Eye (tissue), 1 donor: ENCODE data around the gene BCAP31.

Source experiments
- DNase-seq: peaks from one replicate; pipeline ENCODE4 v3.0.0-alpha.2; 2015

The BCAP31 gene

DNA sequence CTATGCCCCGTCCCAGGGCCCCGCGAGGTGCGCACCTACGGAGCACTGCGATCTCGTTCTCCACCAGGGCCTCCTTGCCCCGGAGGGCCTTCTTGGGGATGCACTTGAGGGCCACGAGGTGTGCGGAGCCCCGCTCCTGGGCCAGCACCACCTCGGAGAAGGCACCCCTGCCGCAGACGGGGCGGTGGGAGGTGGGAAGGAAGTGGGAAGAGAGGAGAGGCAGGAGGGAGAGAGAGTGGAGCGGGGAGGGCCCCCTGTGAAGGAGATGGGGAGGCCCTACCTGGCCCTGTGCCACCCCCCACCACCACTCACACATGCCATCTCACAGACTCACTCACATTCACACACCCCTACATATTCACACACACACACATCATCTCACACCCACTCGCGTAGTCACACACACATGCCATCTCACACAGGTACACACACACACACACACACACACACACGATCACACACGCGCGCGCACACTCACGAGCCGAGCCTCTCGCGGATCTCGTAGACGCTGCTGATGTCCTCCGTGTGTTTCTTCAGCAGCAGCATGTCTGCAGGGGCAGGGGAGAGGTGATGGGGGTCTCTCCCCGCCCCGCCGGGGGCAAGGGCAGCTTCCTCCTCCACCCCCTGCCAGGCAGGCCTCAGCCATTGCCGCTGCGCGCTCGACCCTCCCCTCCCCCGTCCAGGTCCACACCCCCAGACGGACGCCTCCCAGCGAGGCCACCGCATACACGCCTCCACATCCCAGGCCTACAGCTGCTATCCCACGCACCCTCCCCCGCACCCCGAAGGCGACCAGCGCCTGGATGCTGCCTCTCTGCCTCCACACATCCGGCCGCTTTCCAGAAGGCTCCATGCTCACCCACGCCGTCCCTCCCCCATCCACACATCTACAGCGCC lies 51.4 kb downstream of the BCAP31 start:
- no peak for DNase-seq

DNA sequence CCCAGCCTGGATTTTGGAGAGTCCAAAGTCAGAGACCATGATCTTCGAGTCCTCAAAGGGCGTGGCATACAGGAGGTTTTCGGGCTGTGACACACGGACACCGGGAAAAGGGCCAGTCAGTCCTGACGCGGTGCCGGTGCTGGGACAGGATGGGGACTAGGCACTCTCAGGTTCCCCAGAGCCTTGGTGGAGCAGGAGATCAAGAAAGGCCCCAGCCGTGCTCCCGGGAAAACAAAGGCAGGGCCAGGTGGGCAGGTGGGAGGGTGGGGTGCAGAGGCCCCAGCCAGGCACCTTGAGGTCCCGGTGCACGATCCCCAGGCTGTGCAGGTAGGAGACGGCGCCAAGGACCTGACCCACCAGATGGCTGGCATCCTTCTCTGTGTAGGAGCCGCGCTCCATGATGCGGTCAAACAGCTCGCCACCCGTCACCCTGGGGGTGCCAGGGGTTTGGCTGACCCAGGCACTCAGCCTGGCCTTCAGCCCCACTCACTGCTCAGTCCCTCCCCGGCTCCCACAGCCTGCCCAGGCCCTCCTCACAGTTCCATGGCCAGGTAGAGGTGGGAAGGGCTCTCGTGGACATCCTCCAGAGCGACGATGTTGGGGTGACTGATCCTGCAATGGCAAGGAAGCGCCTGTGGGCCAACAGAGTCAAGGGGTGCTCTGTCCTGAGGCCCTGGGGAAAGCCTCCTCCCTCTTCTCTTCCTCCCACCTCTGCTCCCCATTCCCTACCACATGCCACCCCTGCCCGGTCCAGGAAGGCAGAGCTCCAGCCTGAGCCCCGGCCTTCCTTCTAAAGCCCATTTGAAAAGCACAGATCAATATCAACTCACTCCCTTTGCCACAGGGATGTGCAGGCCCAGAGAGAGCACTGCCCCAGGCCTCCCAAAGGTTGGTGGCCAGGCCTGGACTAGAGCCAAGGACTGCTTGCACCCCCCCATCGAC lies 52.3 kb downstream of the BCAP31 start:
- no peak for DNase-seq

DNA sequence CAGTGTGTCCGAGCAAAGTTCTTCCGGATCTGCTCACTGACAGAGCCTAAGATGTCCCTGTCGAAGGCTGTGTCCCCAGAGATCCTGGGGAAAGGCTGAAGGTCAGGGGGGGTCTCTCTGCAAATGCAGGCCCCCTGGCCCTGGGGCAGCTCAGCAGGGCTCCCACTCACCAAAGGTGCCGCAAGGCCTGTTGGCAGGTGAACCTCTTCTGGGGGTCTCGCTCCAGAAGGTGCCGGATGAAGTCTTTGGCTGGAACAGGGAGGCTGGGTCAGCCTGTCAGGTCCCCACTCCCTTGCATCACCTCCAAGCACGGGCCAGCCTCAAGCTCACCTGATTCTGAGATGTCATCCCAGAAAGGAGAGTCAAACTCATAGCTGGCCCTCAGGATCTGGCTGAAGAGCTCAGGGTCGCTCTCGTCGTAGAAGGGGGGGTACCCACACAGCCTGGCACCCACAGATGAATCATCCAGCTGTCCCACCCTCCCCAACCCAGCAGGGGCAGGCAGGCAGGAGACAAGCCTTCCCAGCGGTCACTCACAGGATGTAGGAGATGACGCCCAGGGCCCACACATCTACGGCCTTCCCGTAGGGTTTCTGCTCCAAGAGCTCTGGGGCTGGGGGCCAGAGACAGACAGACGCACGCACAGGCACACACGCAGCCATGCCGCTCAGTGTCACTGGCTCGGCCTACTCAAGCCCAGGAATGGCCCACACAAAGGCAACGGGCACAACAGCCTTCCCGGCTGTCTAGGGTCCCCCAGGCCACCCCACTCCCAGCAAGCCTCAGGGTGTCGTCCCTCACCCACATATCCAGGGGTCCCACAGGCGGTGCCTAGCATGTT lies 53.2 kb downstream of the BCAP31 start:
- DNase-seq, result no peak

DNA sequence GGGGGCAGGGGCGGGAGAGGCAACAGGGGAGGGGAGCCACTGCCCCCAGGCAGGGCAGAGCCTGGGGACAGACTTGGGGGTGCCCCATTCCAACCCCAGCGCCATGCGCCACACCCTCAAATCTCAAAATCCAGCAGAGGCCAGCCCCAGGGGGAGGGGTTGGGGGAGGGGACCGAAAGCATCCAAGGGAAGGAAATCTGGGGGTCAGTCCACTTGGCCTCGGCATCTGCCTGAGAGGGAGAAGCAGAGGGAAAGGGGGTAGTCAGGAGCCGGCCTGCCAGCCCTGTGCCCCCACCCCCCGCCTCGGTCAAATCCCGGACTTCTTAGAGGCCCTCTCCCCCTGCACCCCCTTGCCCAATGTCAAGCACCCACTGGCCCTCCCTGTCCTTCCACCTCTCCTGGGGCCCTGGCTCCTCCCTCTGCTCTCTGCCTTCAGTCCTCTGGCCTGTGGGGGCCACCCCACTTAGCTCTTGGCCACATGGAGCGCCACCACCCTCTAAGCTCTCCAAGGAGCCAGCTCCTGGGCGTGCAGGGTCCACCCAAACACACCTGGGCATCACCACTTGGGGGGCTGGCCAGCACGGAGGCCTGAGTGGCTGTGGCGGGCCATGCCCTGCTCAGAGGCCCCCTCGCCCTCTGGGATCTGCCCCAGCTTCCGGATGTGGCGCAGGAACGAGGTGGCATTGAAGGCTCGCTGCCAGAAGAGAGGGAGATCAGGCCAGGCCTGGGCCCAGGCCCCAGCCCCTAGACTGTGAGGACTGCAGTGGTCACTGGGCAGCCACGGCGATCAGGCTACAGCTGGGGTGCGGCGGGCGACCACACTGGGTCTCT lies 54.1 kb downstream of the BCAP31 start:
- DNase-seq, result no peak

DNA sequence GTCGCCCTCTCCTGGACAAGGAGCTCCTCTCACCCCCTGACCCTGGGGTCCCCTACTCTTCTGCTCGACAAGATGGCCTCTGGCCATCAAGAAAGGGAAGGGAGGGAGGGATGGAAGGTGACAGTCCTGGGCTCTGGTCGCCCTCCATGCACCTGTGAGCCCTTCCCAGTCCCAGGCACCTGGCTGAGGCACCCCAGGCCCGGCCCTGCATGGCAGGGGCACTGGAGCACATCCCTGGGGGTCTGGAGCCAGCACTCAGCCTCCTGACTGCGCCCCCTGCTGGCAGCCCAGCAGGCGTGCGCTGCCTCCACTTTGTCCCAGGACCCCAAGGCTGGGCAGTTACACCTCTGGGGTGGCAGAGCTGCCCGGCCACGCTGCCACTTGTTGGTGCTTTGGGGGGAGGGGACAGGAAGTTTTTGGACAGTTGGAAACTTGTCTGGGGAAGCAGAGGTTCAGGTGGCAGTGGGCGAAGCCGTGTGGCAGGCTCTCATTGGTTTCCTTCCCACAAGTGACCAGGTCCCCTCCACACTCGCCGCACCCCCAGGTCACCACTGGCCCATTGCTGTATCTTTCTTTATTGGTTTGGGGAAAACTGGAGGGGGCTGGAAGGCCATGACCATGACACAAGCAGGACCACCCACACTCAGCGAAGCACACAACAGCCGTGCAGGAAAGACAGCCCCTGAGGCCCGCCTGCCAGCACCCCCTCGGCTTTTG lies 54.9 kb downstream of the BCAP31 start:
- peak; percentile 40 for DNase-seq

DNA sequence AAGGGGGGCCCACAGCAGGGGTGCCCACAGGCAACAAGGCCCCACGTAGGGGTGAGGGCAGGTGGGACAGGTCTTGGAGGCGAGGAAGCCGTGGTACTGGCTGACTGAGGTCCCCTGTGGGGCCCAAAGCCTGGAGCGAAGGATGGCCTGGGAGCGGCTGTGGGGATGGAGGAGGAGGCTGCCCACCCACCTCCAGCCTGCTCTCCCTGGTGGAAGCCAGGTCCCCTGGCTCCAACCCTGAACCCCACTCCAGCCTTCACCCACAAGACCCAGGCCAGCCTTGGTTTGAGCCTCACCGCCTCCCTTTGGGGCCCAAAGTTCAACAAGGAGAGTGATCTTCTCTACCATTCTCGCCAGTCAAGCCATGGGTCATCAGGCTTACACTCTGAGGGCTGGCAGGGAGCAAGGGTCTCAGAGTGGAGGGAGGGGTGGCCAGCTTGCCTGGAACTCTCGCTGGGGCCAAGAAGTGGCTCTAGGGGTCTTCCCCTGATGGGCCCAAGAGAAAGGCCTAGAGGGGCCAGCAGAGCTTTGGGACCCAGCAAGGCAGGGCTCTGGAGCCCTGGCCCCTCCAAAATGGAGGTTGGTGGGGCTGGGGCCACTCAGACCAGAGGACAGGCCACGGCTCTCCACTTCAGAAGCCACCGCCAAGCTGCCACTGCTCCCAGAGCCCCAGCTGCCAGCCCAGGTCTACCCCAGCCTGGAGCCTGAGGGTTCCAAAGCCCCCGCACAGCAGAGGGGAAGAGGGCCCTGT lies 55.6 kb downstream of the BCAP31 start:
- no peak for DNase-seq

DNA sequence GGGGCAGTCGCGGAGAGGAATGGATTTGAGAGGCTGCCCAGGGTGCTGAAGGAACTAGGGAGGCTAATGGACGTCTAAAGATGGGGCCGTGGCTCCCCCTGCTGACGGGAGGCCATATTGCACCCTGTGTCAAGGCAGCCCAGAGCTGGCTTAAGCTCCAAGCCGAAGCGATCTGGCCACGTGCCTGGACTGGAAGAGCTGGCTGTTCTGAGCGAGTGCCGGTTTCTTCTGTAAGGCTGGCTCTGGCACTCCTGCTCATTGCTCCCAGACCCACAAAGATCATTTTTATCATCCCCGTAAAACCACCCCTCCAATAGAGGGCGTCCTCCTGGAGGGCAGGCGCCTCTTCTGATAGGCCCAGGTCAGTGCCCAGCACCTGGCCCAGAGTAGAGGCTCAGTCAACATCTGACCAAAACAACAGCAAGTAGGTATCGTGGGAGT lies 56.2 kb downstream of the BCAP31 start:
- peak; percentile 93 for DNase-seq

DNA sequence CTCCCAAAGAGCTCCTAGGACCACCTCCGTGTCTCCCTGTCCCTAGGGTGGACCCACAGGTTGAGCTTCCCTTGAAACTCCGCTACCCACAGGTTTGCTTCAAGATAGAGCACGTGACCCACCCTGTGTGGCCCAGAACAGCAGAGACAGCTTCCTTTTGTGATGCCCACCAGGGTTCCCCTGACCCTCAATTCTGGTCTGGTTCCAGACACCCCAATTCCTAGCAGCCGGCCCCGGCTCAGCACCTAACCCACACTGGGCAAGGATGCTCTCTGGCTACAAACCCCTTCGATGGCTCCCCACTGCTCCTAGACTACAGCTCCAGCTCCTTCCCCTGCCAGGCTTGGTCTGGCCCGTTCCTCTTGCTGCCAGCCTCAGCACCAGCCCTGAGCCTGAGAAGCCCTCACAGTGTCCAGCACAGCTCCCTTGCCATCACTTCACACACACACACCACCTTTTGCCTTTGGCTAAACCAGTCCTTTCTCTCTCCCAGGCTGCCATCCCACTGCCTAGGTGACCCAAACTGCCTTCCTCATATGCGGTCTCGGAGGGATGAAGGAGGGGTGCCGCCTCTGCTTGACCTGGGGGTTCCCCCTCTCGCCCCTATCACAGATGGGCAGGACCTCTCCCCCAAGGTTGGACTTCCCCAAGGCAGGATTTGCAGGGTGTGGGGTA lies 56.8 kb downstream of the BCAP31 start:
- no peak for DNase-seq

DNA sequence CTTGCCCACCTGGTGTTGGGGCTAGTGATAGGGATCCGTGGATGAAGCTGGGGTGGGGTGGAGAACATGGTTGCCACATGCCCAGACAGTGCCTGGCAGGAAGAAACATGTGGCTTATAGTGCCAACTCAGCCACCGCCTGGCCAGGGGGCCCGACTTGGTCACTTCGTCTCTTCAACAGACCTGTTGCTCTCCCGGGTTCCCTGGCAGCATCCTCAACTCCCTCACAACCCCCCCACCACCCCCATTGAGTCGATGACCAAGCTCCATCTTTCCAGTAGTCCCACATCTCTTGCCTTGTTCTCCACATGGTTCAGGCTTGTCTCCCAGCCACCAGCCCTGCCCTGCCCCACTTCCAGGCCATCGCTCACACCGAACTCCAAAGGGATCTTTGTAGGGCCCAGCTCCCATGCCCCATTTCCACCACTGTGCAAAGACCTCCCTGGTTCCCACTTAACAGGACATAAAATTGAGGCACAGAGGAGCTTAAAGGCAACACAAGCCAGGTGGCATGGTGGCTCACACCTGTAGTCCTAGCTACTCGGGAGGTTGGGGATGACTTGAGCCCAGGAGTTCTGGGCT lies 58.4 kb downstream of the BCAP31 start:
- DNase-seq, result no peak

DNA sequence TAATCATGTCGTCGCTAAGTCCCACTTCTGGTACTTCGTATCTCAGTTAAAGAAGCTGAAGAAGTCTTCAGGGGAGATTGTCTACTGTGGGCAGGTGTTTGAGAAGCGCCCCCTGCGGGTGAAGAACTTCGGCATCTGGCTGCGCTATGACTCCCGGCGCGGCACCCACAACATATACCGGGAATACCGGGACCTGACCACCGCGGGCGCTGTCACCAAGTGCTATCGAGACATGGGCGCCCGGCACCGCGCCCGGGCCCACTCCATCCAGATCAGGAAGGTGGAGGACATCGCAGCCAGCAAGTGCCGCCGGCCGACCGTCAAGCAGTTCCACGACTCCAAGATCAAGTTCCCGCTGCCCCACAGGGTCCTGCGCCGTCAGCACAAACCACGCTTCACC lies 61.9 kb downstream of the BCAP31 start:
- peak; percentile 57 for DNase-seq

DNA sequence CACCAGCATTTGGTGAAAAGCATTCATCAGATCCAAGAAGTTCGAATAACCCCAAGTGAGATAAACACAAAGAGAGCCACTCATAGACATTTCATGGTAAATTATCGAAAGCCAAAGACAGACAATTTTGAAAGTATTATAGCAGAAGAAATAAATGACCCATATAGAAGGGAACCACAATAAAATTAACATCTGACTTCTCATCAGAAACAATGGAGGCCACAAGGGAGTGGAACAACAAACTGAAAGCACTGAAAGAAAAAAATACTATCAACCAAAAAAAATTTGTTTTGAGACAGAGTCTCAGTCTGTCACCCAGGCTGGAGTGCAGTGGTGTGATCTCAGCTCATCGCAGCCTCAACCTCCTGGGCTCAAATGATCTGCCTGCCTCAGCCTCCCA lies 64.9 kb downstream of the BCAP31 start:
- no peak for DNase-seq

DNA sequence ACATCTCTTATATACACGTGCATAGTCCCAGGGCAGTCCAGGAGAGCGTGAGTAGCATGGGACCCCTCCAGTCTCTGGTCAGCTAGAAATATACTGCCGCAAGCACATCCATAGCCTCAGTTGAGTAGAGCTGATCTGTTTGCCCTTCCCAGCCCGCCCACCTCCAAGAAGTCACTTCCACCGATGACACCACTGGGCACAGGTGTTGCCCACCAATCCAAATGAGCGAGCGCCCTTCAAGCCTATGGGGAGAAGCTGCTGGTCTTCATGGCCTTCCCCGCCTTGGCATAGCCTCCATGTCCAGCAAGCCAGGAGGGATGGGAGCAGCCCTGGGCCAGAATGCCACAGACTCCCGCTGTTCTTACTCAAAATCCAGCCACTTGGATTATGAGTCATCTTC lies 67.0 kb downstream of the BCAP31 start:
- no peak for DNase-seq

DNA sequence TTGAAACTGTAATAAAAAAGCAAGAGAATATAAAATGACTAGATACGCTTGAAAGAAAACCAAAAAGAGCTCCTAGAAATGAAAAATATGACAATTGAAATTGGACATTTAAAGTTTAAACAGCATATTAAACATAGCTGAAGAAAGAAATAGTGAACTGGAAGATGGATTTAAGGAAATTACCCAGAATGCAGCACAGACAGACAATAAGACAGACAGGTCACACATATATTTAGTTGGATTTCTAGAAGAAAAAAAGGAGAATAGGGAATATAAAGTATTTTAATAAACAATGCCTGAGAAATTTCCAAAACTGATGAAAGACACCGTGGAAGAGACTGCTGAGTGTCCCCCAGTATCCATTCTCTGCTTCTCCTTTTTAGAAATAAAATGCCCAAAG lies 70.6 kb downstream of the BCAP31 start:
- DNase-seq, result no peak

DNA sequence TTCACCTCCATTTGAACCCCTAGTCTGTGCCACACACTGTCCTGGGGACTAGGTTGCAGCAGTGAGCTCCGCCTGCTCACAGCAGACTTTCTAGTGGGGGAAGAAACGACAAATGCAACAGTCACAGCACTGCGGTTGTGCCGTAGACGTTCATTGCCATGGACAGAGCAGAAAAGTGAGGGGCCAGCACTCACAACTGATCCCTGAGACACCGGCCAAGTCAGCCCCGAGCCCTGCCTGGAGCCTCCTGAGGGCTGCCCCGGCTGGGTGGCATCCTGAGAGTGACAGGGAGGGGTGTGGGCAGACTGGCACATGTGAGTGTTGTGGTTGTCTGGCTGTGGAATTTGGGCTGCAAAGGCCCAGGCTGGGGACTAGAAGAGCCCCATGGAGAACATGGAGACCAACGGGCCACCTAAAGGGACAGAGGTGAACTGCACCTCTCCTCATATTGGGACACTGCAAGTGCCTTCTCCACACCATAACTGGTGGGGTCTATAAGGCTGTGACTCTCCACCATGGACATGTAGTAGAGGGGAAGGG lies 72.6 kb downstream of the BCAP31 start:
- no peak for DNase-seq

DNA sequence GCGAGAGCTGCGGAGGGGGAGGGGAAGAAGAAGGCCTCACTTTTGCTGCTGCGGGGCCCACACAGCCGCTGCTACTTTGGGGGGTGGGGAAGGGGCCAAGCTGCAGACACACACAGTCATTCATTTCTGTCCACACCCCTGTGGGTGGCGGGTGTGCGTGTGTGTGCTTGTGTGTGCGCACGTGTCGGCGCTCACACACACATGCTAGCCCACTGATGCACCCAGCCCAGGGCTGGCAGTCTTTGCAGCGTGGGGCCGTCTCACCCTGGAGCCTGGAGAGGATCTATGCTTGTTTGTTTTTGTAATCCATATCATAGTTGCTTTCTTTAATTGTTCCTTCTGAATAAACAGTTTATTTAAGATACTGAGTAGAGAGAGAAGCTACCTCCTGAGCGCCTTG lies 73.2 kb downstream of the BCAP31 start:
- no peak for DNase-seq
